ELR (cell line): Measurements from ENCODE around the gene REEP3.

Experiments
- DNase-seq: peaks from one replicate; pipeline ENCODE4 v3.0.0-alpha.2; 2015; ENCODE audit warnings: low read depth

Gene REEP3

GRCh38 chr10:63666836-63667383 is 145.7 kb downstream of the REEP3 start:
- DNase-seq: peak; percentile 81

- no peak for DNase-seq
Observed at GRCh38 chr10:63667596-63668480, 146.6 kb downstream of the REEP3 start.

GRCh38 chr10:63670291-63670898 is 149.2 kb downstream of the REEP3 start:
- no peak for DNase-seq

- no peak for DNase-seq
Observed at GRCh38 chr10:63671317-63671937, 150.2 kb downstream of the REEP3 start.

- no peak for DNase-seq
Observed at GRCh38 chr10:63672491-63672890, 151.3 kb downstream of the REEP3 start.

- no peak for DNase-seq
Observed at GRCh38 chr10:63673246-63673645, 152.0 kb downstream of the REEP3 start.

GRCh38 chr10:63673846-63674245 is 152.6 kb downstream of the REEP3 start:
- DNase-seq: no peak
